Psoas muscle (tissue), 8 donors: ENCODE data around the gene SERPINA7. TPM values are rescaled to one million over a fixed set of nuclear protein-coding genes. Genes with fewer than 3 reads are reported as not detected.

ENCODE experiments used
- ATAC-seq, 4 donors: fragments of 200-7000 bp; cut with Tn5 transposase; one replicate each; pipeline ENCODE4 v1.9.1; 2020; ENCODE audit warnings: moderate library complexity in 3 of 4, mild to moderate bottlenecking in 2 of 4
- DNase-seq, 2 donors: peaks; one replicate each; pipeline ENCODE4 v3.0.0-alpha.2; 2020
- H3K27ac ChIP-seq: fragments of 200-600 bp; one replicate; pipeline ENCODE4 v1.8.0; 2022
- H3K27me3 ChIP-seq, 3 donors: fragments of 200-600 bp in 1 of 3; one replicate each; pipeline versions ENCODE4 v1.6.1 to v1.8.0; 2013 to 2022; ENCODE audit warnings: low read length in 2 of 3, mild to moderate bottlenecking in 2 of 3, moderate library complexity in 1 of 3; ENCODE audit not compliant: insufficient read depth in 3 of 3
- H3K36me3 ChIP-seq, 2 donors: fragments of 200-600 bp in 1 of 2; one replicate each; pipeline versions ENCODE4 v1.6.1 to v1.8.0; 2013 to 2022; ENCODE audit warnings: low read depth in 1 of 2, mild to moderate bottlenecking in 1 of 2, moderate library complexity in 1 of 2; ENCODE audit not compliant: insufficient read depth in 1 of 2
- H3K4me1 ChIP-seq: fragments of 200-600 bp; one replicate; pipeline ENCODE4 v1.8.0; 2022
- H3K4me3 ChIP-seq: fragments of 200-600 bp; one replicate; pipeline ENCODE4 v1.8.0; 2022; ENCODE audit warnings: mild to moderate bottlenecking
- H3K9me3 ChIP-seq: fragments of 200-600 bp; one replicate; pipeline ENCODE4 v1.8.0; 2022
- CTCF ChIP-seq: fragments of 200-600 bp; IDR thresholded peaks from one replicate; pipeline ENCODE4 v1.8.0; 2022; ENCODE audit warnings: antibody characterized with exemption
- WGBS, 3 donors: extraction: QIAGEN DNeasy Blood & Tissue Kit; methylation state at CpG; one replicate each; pipeline versions ENCODE4 v1.1.6 to v1.1.7; 2013; 5-methylcytosine and 5-hydroxymethylcytosine counted together
- intact Hi-C, 2 donors: fragments of 100-400 bp; cut with DNase I; formaldehyde crosslinking; loops; one replicate each; pipeline versions ENCODE4 v1.11.0 to v1.14.2; 2022
- polyA plus RNA-seq, 3 donors: library from polyadenylated mRNA; stranded (reverse); fragments of 200-250 nt; gene quantifications; one replicate each; pipeline ENCODE4 v1.2.3, GENCODE V29; 2013
- total RNA-seq, 4 donors: library from RNA; stranded (reverse); fragmentation: NEBNext Ultra II Directional in 2 of 4; extraction: Animal tissue kit (Norgen Biotek cat#: 25700) in 2 of 4; gene quantifications; one replicate each; pipeline versions ENCODE4 v1.2.1 to v1.2.4, GENCODE V29; 2021 to 2023
- donor health status: healthy with polysubstance abuse.
- donor health status: DM: no; HTN: no; CAD: no; lungs with moderate emphysema.
- donor health status: Bipolar disorder and iron deficiency.
- donor health status: healthy.
- donor health status: DM: yes; HTN: yes; CAD: no.
- donor health status: DM: no; HTN: no; CAD: no.
- donor health status: DM: no; HTN: no; CAD: no.
- donor health status: DM: yes; HTN: yes; CAD: no.

Gene SERPINA7
- total and polyA plus RNA-seq, 7 donors, result not detected

DNA sequence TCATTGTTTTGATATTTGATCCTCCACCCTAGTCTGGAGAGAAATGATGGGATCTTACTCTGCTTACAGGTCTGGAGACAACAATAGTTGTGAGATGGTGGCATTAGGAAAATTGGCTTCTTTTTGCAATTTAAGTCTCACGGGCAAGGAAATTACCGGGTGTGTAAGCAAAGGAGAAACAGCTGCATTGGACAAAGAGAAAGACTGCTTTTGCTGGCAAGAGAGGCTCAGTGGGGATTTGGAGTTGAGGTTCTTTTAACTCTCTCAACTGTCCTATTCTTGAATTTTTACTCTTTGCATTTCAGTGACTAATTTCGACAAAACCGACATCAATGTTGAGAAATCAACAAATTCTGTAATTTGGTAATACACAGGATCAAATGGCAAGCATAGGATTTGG lies 2.3 kb upstream of the SERPINA7 start:
- no peak for ATAC-seq
- H3K27ac ChIP-seq, result no peak overlapping the region
- no peaks in the 10 kb centered on the region for H3K4me1 ChIP-seq
- intact Hi-C loops, result no loop called here
- DNase-seq, result no peak
- H3K4me3 ChIP-seq, result no peak overlapping the region
- H3K27me3 ChIP-seq, result peaks cover 0 to 9% (median 0%) of the 10 kb centered on the region in 3 donors
- H3K9me3 ChIP-seq, result no peaks in the 10 kb centered on the region
- no peaks in the 10 kb centered on the region for H3K36me3 ChIP-seq
- WGBS, 3 donors, result 19 to 34% (median 28%) methylated on average over 4 of the region's 4 CpGs
- no peak for TF ChIP-seq CTCF

- no peaks in the 10 kb centered on the region for H3K36me3 ChIP-seq
- intact Hi-C loops, result no loop called here
- ATAC-seq (no peak), DNase-seq (no peak)
- no peak overlapping the region for H3K27ac ChIP-seq
- WGBS, 3 donors, result 17 to 37% (median 24%) methylated on average over 2 of the region's 2 CpGs
- H3K9me3 ChIP-seq, result no peaks in the 10 kb centered on the region
- no peak overlapping the region for H3K4me3 ChIP-seq
- H3K4me1 ChIP-seq, result no peaks in the 10 kb centered on the region
- peaks cover 0 to 9% (median 0%) of the 10 kb centered on the region in 3 donors for H3K27me3 ChIP-seq
- TF ChIP-seq CTCF, result peak; percentile 18
These were observed 1.4 kb upstream of the SERPINA7 start for GRCh38 chrX:106039920-106040319.

DNA sequence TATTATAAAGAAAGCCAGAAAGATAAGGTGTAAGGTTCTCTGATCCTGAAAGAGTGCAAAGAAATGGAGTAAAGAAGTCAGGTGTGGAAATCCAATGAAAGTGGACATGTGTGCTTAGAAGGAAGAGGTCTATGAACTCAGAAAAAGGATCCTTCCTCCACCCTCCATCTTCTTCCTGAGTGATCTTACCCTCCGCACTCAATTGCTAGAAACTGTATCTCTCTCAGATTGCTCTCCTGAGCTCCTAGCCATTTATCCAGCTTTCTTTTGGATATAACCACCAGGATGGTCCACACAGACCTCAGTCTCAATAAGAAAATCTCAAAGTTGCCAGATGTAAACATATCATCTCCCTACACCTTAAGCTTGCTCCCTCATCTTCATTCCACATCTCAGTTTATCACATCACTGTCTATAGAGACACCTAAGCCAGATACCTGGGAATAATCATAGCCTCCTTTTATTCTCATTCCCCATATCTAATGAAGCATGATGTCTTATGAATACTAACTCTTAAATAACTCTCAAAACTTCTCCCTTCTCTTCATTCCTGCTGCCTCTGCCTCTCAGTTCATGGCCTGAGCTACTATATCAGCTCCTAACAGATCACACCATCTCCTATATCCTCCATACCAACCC lies 573 bp downstream of the SERPINA7 start:
- no peak overlapping the region for H3K4me3 ChIP-seq
- no peak for TF ChIP-seq CTCF
- no peaks in the 10 kb centered on the region for H3K36me3 ChIP-seq
- 89 to 100% (median 96%) methylated on average over 1 of the region's 1 CpG for WGBS, 3 donors
- intact Hi-C loops, result no loop called here
- no peaks in the 10 kb centered on the region for H3K9me3 ChIP-seq
- DNase-seq (no peak), ATAC-seq (no peak)
- no peak overlapping the region for H3K27ac ChIP-seq
- H3K4me1 ChIP-seq, result no peaks in the 10 kb centered on the region
- peaks cover 0 to 9% (median 0%) of the 10 kb centered on the region in 3 donors for H3K27me3 ChIP-seq

DNA sequence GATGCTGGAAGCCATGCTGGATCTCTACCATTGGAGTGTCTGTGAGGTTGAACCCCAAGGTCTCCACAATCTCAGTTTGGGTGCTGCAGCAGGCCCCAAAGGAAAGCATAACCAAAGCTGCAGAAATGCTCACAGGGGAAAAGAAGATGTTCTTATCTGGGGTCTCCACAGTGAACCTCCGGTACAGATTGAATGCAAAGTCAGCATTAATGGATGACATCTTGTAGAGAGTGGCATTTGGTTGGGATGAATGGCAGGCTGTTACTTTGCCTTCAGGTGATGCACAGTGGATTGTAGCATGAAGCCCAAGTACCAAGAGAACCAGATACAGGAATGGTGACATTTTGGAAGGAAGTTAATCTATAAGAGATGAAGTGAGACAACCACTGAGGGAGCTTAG lies 1.8 kb downstream of the SERPINA7 start:
- Histone ChIP-seq H3K4me1 (no peaks in the 10 kb centered on the region), H3K27me3 (peaks cover 0 to 9% (median 0%) of the 10 kb centered on the region in 3 donors), H3K27ac (no peak overlapping the region), H3K36me3 (no peaks in the 10 kb centered on the region), H3K9me3 (no peaks in the 10 kb centered on the region), H3K4me3 (no peak overlapping the region)
- no peak for TF ChIP-seq CTCF
- DNase-seq, result no peak
- intact Hi-C loops, result no loop called here
- WGBS, 3 donors, result 89 to 93% (median 91%) methylated on average over 1 of the region's 1 CpG
- no peak for ATAC-seq

DNA sequence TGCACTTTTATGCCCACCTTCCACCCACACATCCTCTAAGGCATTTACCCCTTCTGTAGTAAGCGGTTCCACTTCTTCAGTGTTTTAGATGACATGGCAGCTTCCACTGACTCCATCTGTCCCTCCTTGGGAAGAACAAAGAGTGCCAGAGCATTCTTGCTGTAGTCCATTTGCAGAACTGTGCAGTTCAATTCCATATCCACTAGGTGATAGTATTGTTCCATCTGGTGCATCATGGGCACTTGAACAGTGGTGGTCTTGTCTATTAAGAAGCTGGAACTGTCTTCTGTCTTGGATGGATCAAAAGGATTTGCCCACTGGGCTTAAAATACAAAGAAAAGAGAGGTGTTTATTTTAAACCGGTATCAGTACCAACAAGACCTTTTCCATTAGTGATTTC lies 3.5 kb downstream of the SERPINA7 start:
- 44 to 79% (median 72%) methylated on average over 2 of the region's 2 CpGs for WGBS, 3 donors
- DNase-seq (no peak), ATAC-seq (no peak)
- Histone ChIP-seq H3K27ac (no peak overlapping the region), H3K36me3 (no peaks in the 10 kb centered on the region), H3K27me3 (peaks cover 0 to 19% (median 0%) of the 10 kb centered on the region in 3 donors), H3K4me3 (no peak overlapping the region), H3K4me1 (no peaks in the 10 kb centered on the region), H3K9me3 (no peaks in the 10 kb centered on the region)
- no peak for TF ChIP-seq CTCF
- intact Hi-C loops, result no loop called here
